DOHH2 (cell line): ENCODE measurements around the gene PAIP1.

ENCODE experiments used
- EZH2phosphoT487 ChIP-seq: fragments of 200-600 bp; sonication (generic); IDR thresholded peaks from 2 replicates; pipeline ENCODE4 v1.6.1; 2017; ENCODE audit warnings: borderline replicate concordance, mild to moderate bottlenecking, antibody characterized with exemption, low read length, moderate library complexity, mixed read lengths
- TF ChIP-seq, protein P1 (sequence below): fragments of 200-600 bp; sonication (generic); IDR thresholded peaks from one replicate; pipeline ENCODE4 v1.5.1; 2014; ENCODE audit warnings: antibody characterized with exemption, mild to moderate bottlenecking, low read depth, low read length; ENCODE audit not compliant: poor library complexity, severe bottlenecking

DNA sequence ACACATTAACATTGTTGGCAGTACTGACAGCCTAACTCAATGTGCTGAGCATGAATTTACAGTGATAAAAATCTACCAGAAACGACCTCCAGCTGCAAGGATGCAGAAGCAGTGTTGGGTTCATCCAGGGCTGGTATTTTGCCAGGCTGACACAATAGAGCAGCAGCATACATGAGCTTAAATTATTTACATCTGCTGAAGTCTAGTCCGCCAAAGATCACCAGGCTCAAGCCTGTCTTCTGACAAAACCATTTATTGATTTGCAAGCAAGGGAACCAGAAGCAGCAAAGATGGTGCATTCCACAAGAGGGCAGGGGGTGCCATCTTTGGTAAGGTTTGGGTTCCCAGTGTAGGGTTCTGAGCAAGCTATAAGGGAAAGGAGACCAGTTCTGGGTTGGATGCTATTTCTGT, 33.2 kb downstream of the PAIP1 start:
- TF ChIP-seq, protein P1, sequence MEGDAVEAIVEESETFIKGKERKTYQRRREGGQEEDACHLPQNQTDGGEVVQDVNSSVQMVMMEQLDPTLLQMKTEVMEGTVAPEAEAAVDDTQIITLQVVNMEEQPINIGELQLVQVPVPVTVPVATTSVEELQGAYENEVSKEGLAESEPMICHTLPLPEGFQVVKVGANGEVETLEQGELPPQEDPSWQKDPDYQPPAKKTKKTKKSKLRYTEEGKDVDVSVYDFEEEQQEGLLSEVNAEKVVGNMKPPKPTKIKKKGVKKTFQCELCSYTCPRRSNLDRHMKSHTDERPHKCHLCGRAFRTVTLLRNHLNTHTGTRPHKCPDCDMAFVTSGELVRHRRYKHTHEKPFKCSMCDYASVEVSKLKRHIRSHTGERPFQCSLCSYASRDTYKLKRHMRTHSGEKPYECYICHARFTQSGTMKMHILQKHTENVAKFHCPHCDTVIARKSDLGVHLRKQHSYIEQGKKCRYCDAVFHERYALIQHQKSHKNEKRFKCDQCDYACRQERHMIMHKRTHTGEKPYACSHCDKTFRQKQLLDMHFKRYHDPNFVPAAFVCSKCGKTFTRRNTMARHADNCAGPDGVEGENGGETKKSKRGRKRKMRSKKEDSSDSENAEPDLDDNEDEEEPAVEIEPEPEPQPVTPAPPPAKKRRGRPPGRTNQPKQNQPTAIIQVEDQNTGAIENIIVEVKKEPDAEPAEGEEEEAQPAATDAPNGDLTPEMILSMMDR, result no peak
- TF ChIP-seq EZH2phosphoT487, result no peak
